ENCODE results near the gene SELENOP.
"Not testable (repeated sequence)": the region's sequence is repeated elsewhere in the genome, so short reads cannot be mapped to it uniquely, and the experiment has no call there.

SELENOP gene

GRCh38 chr5:42828671-42829070 is 17.0 kb upstream of the SELENOP start:
- DNase-seq (ENCODE audit: insufficient read length, low spot score), result no peak
- TF ChIP-seq POLR2A (IDR thresholded peaks at IDR 0.05; ENCODE audit: low read depth, low read length) (no peak), POLR2AphosphoS5 (IDR thresholded peaks at IDR 0.05; ENCODE audit: low read depth, low read length) (no peak), TAF1 (IDR thresholded peaks at IDR 0.05; ENCODE audit: low read depth, low read length) (no peak), POU2F2 (IDR thresholded peaks at IDR 0.05; ENCODE audit: low read depth, low read length) (no peak), SPI1 (IDR thresholded peaks at IDR 0.05; ENCODE audit: low read depth, low read length) (no peak)
- FAIRE-seq, result no peak

- TF ChIP-seq PAX5 (IDR thresholded peaks at IDR 0.05; ENCODE audit: insufficient read depth, low read length, severe bottlenecking) (no peak), POU2F2 (IDR thresholded peaks at IDR 0.05; ENCODE audit: low read depth, low read length) (no peak), POLR2AphosphoS5 (IDR thresholded peaks at IDR 0.05; ENCODE audit: low read depth, low read length) (no peak), POLR2A (IDR thresholded peaks at IDR 0.05; ENCODE audit: low read depth, low read length) (no peak), TAF1 (IDR thresholded peaks at IDR 0.05; ENCODE audit: low read depth, low read length) (no peak)
- FAIRE-seq (no peak), DNase-seq (ENCODE audit: insufficient read length, low spot score) (no peak)
Measured at GRCh38 chr5:42826757-42827515, 15.2 kb upstream of the SELENOP start.

GRCh38 chr5:42825422-42826148 is 13.9 kb upstream of the SELENOP start:
- DNase-seq (ENCODE audit: insufficient read length, low spot score) (no peak), FAIRE-seq (no peak)
- TF ChIP-seq PAX5 (IDR thresholded peaks at IDR 0.05; ENCODE audit: insufficient read depth, low read length, severe bottlenecking) (no peak), SPI1 (IDR thresholded peaks at IDR 0.05; ENCODE audit: low read depth, low read length) (no peak), POLR2A (IDR thresholded peaks at IDR 0.05; ENCODE audit: low read depth, low read length) (no peak), POLR2AphosphoS5 (IDR thresholded peaks at IDR 0.05; ENCODE audit: low read depth, low read length) (no peak), POU2F2 (IDR thresholded peaks at IDR 0.05; ENCODE audit: low read depth, low read length) (no peak), TAF1 (IDR thresholded peaks at IDR 0.05; ENCODE audit: low read depth, low read length) (no peak)

- FAIRE-seq (no peak), DNase-seq (ENCODE audit: insufficient read length, low spot score) (no peak)
- TF ChIP-seq TAF1 (IDR thresholded peaks at IDR 0.05; ENCODE audit: low read depth, low read length) (no peak), POLR2AphosphoS5 (IDR thresholded peaks at IDR 0.05; ENCODE audit: low read depth, low read length) (no peak), POLR2A (IDR thresholded peaks at IDR 0.05; ENCODE audit: low read depth, low read length) (no peak), PAX5 (IDR thresholded peaks at IDR 0.05; ENCODE audit: insufficient read depth, low read length, severe bottlenecking) (no peak)
Measured at GRCh38 chr5:42824347-42824976, 12.8 kb upstream of the SELENOP start.

- TF ChIP-seq SPI1 (IDR thresholded peaks at IDR 0.05; ENCODE audit: low read depth, low read length) (no peak), POU2F2 (IDR thresholded peaks at IDR 0.05; ENCODE audit: low read depth, low read length) (no peak), POLR2AphosphoS5 (IDR thresholded peaks at IDR 0.05; ENCODE audit: low read depth, low read length) (no peak), POLR2A (IDR thresholded peaks at IDR 0.05; ENCODE audit: low read depth, low read length) (no peak), TAF1 (IDR thresholded peaks at IDR 0.05; ENCODE audit: low read depth, low read length) (no peak), PAX5 (IDR thresholded peaks at IDR 0.05; ENCODE audit: insufficient read depth, low read length, severe bottlenecking) (no peak)
- FAIRE-seq (no peak), DNase-seq (ENCODE audit: insufficient read length, low spot score) (no peak)
Measured at GRCh38 chr5:42822548-42822947, 10.9 kb upstream of the SELENOP start.

GRCh38 chr5:42819745-42820144 is 8.1 kb upstream of the SELENOP start:
- TF ChIP-seq TAF1 (IDR thresholded peaks at IDR 0.05; ENCODE audit: low read depth, low read length) (no peak), POU2F2 (IDR thresholded peaks at IDR 0.05; ENCODE audit: low read depth, low read length) (no peak), PAX5 (IDR thresholded peaks at IDR 0.05; ENCODE audit: insufficient read depth, low read length, severe bottlenecking) (no peak), POLR2AphosphoS5 (IDR thresholded peaks at IDR 0.05; ENCODE audit: low read depth, low read length) (no peak), SPI1 (IDR thresholded peaks at IDR 0.05; ENCODE audit: low read depth, low read length) (no peak), POLR2A (IDR thresholded peaks at IDR 0.05; ENCODE audit: low read depth, low read length) (no peak)
- FAIRE-seq, result no peak
- DNase-seq (ENCODE audit: insufficient read length, low spot score), result no peak

- DNase-seq (ENCODE audit: insufficient read length, low spot score); FAIRE-seq: not testable (repeated sequence)
Measured at GRCh38 chr5:42816546-42816945, 4.9 kb upstream of the SELENOP start.

GRCh38 chr5:42813533-42813932 is 1.8 kb upstream of the SELENOP start:
- FAIRE-seq (no peak), DNase-seq (ENCODE audit: insufficient read length, low spot score) (no peak)
- TF ChIP-seq PAX5 (IDR thresholded peaks at IDR 0.05; ENCODE audit: insufficient read depth, low read length, severe bottlenecking), result no peak
- TF ChIP-seq POLR2A (IDR thresholded peaks at IDR 0.05; ENCODE audit: low read depth, low read length), result no peak
- no peak for TF ChIP-seq TAF1 (IDR thresholded peaks at IDR 0.05; ENCODE audit: low read depth, low read length)
- TF ChIP-seq SPI1 (IDR thresholded peaks at IDR 0.05; ENCODE audit: low read depth, low read length), result no peak
- TF ChIP-seq POLR2AphosphoS5 (IDR thresholded peaks at IDR 0.05; ENCODE audit: low read depth, low read length), result no peak
- TF ChIP-seq POU2F2 (IDR thresholded peaks at IDR 0.05; ENCODE audit: low read depth, low read length), result no peak

GRCh38 chr5:42812620-42813019 is 928 bp upstream of the SELENOP start:
- TF ChIP-seq TAF1 (IDR thresholded peaks at IDR 0.05; ENCODE audit: low read depth, low read length) (no peak), POU2F2 (IDR thresholded peaks at IDR 0.05; ENCODE audit: low read depth, low read length) (no peak), PAX5 (IDR thresholded peaks at IDR 0.05; ENCODE audit: insufficient read depth, low read length, severe bottlenecking) (no peak), POLR2A (IDR thresholded peaks at IDR 0.05; ENCODE audit: low read depth, low read length) (no peak), SPI1 (IDR thresholded peaks at IDR 0.05; ENCODE audit: low read depth, low read length) (no peak), POLR2AphosphoS5 (IDR thresholded peaks at IDR 0.05; ENCODE audit: low read depth, low read length) (no peak)
- FAIRE-seq (no peak), DNase-seq (ENCODE audit: insufficient read length, low spot score) (no peak)
